ENCODE data around the gene ISY1. TPM values are rescaled to one million over a fixed set of nuclear protein-coding genes. Genes with fewer than 3 reads are reported as not detected.

The ISY1 gene
- total and polyA plus RNA-seq, 2 of the 4 experiments (the other 2 are of a cell fraction), result 28.5 to 31.5 TPM

GRCh38 chr3:129187857-129188256 is 27.0 kb upstream of the ISY1 start:
- Histone ChIP-seq H4K5ac (ENCODE audit: low read depth, low read length) (no peak overlapping the region), H2BK5ac (ENCODE audit: low read depth, low read length, poor library complexity, severe bottlenecking) (no peak overlapping the region), H3K23ac (ENCODE audit: low read depth, low read length) (no peak overlapping the region), H3K36me3 (ENCODE audit: control insufficient read depth, insufficient read depth, low read length) (no peaks in the 10 kb centered on the region), H2AK5ac (ENCODE audit: low read depth, low read length) (no peak overlapping the region), H2AFZ (replicated peaks; ENCODE audit: low read length, poor library complexity) (no peak overlapping the region), H2BK15ac (ENCODE audit: low read depth, low read length) (no peak overlapping the region), H3K4me3 (ENCODE audit: insufficient read depth, low read depth, low read length) (no peak overlapping the region), H3K9me3 (ENCODE audit: control insufficient read depth, insufficient read depth, low read length) (no peaks in the 10 kb centered on the region), H3K4me1 (ENCODE audit: control insufficient read depth, insufficient read depth, low read length) (no peaks in the 10 kb centered on the region), H2BK120ac (ENCODE audit: low read depth, low read length) (no peak overlapping the region), H3K9ac (ENCODE audit: low read depth, low read length) (no peak overlapping the region), H2BK20ac (ENCODE audit: low read depth, low read length) (no peak overlapping the region), H3K27ac (ENCODE audit: insufficient read depth, low read length) (no peak overlapping the region), H4K20me1 (ENCODE audit: insufficient read depth, low read length) (peaks cover 4% of the 10 kb centered on the region; the same call in 1 of the 2 replicates), H3K56ac (ENCODE audit: extremely low read depth, insufficient read depth, low read length) (no peak overlapping the region), H3K18ac (ENCODE audit: low read depth, low read length) (no peak overlapping the region), H2AK9ac (replicated peaks; ENCODE audit: low read depth, low read length, poor library complexity) (no peak overlapping the region), H3K4ac (ENCODE audit: low read depth, low read length) (no peak overlapping the region), H4K91ac (ENCODE audit: insufficient read depth, low read depth, low read length) (no peak overlapping the region), H4K8ac (ENCODE audit: low read depth in 2 of 2, low read length in 2 of 2) (no peak overlapping the region), H3K27me3 (ENCODE audit: control insufficient read depth, insufficient read depth, low read length) (no peaks in the 10 kb centered on the region), H3K9me1 (ENCODE audit: insufficient read depth, low read length) (no peaks in the 10 kb centered on the region), H3K4me2 (ENCODE audit: low read depth, low read length) (no peak overlapping the region), H3K79me1 (ENCODE audit: low read depth in 1 of 2, low read length in 2 of 2) (peaks cover 8 to 15% of the 10 kb centered on the region in 2 experiments), H3K14ac (replicated peaks; ENCODE audit: low read depth, low read length) (no peak overlapping the region)
- in situ Hi-C loops (cut with MboI; ENCODE audit: low sequenced_read_pairs) (no loop called here), intact Hi-C loops (cut with micrococcal nuclease) (no loop called here), dilution Hi-C loops (cut with HindIII; ENCODE audit: low sequenced_read_pairs, unreplicated experiment) (no loop called here)
- DNase-seq (no peak), ATAC-seq (ENCODE audit: low read depth) (no peak)
- BruUV-seq (replicated peaks), result no TSS peak
- ChIA-PET CTCF (no interaction called here), POLR2A (ENCODE audit: unreplicated experiment) (no interaction called here)
- TF ChIP-seq CHD1 (IDR thresholded peaks at IDR 0.05; ENCODE audit: low read depth, low read length) (no peak), RCOR1 (IDR thresholded peaks at IDR 0.05; ENCODE audit: insufficient replicate concordance, low read length) (no peak), USF2 (IDR thresholded peaks at IDR 0.05; ENCODE audit: low read depth, low read length) (no peak), CEBPB (IDR thresholded peaks at IDR 0.05; ENCODE audit: low read depth, low read length) (no peak), RFX5 (IDR thresholded peaks at IDR 0.05; ENCODE audit: low read depth, low read length) (no peak), SMC3 (IDR thresholded peaks at IDR 0.05; ENCODE audit: low read depth, low read length) (no peak), MXI1 (IDR thresholded peaks at IDR 0.05; ENCODE audit: borderline replicate concordance, low read depth, low read length) (no peak), MAZ (IDR thresholded peaks at IDR 0.05; ENCODE audit: borderline replicate concordance, low read depth, low read length) (no peak), BHLHE40 (IDR thresholded peaks at IDR 0.05; ENCODE audit: low read depth, low read length) (no peak), RAD21 (IDR thresholded peaks at IDR 0.05; ENCODE audit: low read length) (no peak), POLR2A (IDR thresholded peaks at IDR 0.05; ENCODE audit: low read depth, low read length) (no peak), NFE2L2 (IDR thresholded peaks at IDR 0.05; ENCODE audit: low read depth, low read length) (no peak), FOS (IDR thresholded peaks at IDR 0.05; ENCODE audit: low read depth, low read length) (no peak), MAFK (IDR thresholded peaks at IDR 0.05; ENCODE audit: low read depth, low read length) (no peak)
- TF ChIP-seq, protein P1, sequence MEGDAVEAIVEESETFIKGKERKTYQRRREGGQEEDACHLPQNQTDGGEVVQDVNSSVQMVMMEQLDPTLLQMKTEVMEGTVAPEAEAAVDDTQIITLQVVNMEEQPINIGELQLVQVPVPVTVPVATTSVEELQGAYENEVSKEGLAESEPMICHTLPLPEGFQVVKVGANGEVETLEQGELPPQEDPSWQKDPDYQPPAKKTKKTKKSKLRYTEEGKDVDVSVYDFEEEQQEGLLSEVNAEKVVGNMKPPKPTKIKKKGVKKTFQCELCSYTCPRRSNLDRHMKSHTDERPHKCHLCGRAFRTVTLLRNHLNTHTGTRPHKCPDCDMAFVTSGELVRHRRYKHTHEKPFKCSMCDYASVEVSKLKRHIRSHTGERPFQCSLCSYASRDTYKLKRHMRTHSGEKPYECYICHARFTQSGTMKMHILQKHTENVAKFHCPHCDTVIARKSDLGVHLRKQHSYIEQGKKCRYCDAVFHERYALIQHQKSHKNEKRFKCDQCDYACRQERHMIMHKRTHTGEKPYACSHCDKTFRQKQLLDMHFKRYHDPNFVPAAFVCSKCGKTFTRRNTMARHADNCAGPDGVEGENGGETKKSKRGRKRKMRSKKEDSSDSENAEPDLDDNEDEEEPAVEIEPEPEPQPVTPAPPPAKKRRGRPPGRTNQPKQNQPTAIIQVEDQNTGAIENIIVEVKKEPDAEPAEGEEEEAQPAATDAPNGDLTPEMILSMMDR (conservative IDR thresholded peaks at IDR 0.05; ENCODE audit: low read depth, low read length), result no peak
- TF ChIP-seq, protein P2, sequence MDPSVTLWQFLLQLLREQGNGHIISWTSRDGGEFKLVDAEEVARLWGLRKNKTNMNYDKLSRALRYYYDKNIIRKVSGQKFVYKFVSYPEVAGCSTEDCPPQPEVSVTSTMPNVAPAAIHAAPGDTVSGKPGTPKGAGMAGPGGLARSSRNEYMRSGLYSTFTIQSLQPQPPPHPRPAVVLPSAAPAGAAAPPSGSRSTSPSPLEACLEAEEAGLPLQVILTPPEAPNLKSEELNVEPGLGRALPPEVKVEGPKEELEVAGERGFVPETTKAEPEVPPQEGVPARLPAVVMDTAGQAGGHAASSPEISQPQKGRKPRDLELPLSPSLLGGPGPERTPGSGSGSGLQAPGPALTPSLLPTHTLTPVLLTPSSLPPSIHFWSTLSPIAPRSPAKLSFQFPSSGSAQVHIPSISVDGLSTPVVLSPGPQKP (IDR thresholded peaks at IDR 0.05; ENCODE audit: borderline replicate concordance, low read depth, low read length), result no peak
- no CpG with 5 or more reads among the region's 1 CpG for WGBS, 2 experiments (ENCODE audit: extremely low coverage in 2 of 2, insufficient read length in 1 of 2)
